ENCODE measurements around the gene ALKBH4.
"Not testable (repeated sequence)": the region's sequence is repeated elsewhere in the genome, so short reads cannot be mapped to it uniquely, and the experiment has no call there.

Gene ALKBH4

DNA sequence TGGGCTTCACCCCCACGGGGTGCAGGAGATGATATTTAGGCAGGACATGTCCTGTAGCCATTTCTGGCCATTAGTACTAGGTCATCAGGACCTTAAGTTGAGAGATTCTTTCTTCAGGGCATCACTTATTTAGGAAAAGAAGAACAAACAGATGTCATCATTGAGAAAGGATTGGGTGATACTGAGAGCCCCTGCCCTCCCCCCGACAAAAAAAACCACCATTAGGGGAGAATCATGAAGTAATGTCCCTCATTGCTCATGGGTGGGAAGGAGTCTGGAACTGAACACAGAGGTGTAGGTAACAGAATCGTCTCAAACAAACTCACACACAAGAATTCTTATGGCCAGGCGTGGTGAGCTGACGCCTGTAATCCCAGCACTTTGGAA, 37.7 kb downstream of the ALKBH4 start:
- no peak for DNase-seq (ENCODE audit: low read depth in 2 of 2)

DNA sequence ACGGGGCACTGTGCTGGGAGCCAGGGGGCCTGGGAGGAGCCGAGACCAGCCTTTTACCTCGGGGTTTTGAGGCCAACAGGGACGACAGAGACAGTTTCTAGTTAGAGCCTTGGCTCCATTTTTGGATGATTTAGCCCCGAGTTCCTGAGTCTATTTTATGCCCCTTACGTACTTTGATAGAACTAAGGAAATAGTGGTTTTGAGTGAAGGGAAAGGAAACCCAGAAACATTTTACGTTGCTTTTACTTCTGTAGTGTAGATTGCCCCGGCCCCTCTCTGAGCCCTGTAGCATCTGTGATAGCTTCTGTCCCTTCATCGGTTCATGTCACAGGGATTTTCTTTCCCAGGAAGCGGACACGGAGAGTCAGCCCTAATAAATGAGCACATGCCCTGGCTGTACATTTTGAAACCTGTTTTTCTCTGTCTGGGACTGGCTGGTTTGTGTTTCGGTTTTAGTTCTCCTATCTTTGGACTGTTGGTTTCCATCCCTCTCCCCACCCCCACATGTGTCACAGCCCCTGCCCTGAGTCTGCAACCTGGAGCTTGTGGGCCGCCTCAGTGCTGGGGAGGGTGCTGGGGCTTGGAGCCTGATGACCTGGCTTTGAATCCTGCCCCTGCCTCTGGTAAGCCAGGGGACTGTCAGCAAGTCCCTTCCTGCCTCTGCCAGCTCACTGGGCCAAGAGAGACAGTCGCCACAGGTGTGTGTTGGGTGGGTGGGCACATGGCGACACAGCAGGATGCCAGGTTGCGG, 38.2 kb downstream of the ALKBH4 start:
- DNase-seq (ENCODE audit: low read depth in 2 of 2) = peak; percentile 60 to 63

DNA sequence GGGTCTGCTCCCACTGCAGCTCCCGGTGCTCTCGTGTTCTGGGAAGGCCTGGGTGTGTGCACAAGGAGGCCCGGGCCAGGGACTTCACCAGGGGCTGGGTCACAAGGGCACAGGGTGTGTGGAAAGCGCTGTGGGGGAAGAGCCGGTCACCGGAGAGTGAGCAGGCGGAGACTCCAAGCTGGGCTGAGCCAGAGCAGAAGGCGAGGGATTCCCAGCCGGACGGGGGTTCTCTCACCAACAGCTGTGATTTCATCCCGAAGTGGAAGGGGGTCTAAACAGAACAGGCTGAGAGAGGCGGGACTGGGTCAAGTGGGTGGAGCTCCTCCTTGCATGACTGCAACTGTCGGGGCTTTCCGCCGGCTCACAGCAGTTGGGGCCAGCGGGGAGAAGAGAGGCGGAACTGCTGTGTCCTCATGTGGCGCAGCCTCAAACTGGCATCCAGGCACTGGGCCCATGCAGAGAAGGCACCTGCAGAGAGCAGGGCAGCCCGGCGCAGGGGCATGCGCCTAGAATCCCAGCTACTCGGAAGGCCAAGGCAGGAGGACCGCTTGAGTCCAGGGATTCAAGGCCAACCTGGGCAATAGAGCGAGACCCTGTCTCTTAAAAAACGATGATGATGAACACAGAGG, 38.9 kb downstream of the ALKBH4 start:
- DNase-seq (ENCODE audit: low read depth in 2 of 2) = peak; percentile 65 to 70

DNA sequence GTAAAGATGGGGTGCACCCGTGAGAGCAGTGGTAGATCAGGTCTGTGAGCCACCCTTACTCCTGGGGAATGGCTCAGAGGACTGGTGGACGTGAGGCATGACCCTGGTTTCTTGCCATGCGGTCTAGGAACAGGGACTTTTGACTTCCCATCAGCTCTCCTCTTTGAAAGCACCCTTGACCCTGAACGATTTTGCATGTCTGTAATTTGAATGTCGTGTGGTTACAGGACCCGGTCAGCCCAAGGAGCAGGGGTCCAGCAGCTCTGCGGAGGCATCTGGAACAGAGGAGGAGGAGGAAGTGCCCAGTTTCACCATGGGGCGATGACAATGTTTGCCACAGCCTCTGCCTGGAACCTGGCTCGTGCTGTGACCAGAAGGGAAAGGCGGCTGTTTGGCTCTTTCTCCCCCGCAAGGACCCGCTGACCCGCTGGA, 39.9 kb downstream of the ALKBH4 start:
- no peak for DNase-seq (ENCODE audit: low read depth in 2 of 2)

DNA sequence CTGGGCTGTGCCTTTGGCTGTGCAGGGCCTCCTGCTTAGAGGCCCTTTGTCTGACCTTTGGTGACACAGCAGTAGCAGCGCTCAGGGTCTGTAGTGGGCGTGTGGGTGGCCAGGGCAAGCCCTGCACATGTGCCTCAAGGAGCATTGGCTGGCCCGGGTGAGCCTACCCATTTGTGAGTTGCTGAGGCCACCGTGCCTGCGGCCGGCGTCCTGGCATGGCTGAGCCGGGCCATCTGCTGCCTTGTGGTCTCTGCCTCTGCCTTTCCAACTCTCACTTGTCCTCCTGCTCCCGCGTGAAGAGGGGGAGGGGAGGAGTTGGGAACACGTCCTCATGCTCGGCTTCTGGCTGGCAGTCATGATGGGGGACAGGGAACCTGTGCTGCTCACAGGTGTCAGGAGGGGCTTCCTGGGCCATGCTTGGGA, 40.5 kb downstream of the ALKBH4 start:
- no peak for DNase-seq (ENCODE audit: low read depth in 2 of 2)

DNA sequence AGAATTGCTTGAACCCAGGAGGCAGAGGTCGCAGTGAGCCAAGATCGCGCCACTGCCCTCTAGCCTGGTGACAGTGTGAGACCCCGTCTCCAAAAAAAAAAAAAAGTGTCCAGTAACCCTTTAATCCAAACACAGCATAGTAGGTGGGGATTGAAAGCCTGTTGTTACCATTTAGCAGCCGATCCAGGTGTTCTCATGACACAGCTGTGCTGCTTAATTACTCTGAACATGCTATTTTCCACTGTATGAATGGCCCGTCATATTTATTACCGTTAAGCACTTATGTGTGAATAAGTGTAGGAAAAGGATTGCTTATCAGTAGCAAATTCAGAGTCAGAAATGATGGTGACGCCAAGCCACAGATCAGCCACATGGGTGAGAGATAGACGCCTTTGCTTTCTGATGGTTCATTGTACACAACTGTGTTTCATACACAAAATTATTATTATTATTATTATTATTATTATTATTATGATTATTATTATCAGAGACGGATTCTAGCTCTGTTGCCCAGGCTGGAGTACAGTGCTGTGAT, 42.9 kb downstream of the ALKBH4 start:
- DNase-seq (ENCODE audit: low read depth in 2 of 2) = no peak

DNA sequence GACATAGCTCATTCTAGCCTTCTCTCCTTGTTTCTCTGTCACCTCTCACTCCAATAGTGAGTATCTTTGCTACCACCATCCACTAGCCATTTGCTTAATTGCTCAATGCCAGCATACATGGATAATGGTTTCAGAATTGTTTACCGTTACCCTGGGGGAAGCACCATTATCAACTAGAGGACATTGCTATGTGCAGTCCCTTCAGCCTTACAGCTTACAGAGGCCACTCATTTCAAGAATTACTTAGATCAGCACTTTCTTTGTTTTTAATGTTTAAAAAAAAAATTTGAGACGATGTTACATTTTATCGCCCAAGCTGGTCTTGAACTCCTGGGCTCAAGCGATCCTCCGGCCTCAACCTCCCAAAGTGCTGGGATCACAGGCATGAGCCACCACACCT, 46.1 kb downstream of the ALKBH4 start:
- no peak for DNase-seq (ENCODE audit: low read depth in 2 of 2)

DNA sequence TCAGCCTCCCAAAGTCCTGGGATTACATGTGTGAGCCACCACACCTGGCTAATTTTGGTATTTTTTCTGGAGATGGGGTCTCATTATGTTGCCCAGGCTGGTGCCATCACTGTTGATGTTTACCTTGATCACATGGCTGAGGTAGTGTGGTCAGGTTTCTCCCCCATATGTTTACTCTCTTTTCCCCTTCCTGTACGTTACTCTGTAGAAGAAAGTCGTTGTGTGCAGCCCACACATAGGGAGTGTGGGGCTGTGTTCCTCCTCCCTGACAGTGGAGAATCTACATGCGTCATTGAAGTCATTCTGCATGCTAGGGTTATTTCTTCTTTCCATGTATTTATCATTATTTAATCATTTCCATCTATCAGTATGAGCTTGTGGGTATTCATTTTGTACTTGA, 47.6 kb downstream of the ALKBH4 start:
- no peak for DNase-seq (ENCODE audit: low read depth in 2 of 2)

DNA sequence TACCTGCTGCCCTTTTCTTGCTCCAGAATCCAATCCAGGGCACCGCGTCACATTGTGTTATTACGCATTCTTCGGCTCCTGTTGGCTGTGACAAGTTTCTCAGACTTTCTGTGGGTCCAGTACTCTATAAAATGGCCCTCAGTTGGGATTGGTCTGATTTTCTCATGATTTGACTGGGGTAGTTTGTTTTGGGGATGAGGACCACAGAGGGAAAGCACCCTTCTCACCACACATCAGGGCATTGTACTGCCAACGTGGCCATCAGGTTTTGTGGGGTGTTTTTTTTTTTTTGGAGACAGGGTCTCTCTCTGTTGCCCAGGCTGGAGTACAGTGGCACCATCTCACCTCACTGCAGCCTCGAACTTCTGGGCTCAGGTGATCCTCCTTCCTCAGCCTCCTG, 48.3 kb downstream of the ALKBH4 start:
- no peak for DNase-seq (ENCODE audit: low read depth in 2 of 2)

DNA sequence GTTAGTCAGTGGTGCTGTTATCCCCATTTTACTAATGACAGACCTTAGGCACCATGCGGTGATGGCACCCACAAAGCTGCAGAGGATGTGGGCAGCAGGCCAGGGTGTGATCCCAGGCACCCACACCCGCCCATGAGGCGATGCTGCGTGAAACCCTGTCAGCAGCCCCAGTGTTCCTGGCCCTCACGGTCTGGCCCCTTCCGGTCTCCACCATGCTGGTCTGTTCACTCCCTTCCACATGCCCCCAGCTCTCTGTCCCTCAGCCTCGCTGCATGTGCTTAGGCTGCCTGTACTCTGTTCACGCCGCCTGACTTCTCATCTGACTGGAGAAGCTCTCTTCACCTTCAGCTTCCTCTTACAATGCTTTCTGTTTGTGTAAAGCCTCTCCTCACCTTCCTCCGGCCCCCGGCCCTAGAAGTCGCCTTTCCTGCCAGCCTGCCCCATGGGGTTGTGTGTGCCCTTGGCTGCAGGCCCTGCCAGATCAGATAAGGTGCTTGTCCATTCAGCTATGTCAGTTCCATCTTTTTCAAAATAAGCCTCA, 48.9 kb downstream of the ALKBH4 start:
- DNase-seq (ENCODE audit: low read depth in 2 of 2) = peak in 1 of 2 experiments; percentile 55

DNA sequence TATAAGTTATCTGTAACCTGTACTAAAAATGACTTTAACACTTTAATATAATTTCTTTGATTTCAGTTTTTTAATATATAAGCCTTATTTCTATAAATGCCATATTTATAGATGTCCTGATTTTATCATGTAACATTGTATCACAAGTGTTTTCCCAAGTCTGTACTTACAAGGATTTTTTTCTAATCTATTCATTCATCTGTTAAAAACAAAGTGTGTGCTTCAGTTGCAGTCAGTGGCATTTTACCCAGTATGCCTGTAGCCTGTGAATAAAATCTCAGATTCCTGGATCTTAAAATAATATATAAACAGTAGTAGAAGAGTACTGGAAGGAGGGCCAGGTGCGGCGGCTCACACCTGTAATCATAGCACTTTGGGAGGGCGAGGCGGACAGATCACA, 51.1 kb downstream of the ALKBH4 start:
- DNase-seq (ENCODE audit: low read depth in 2 of 2) = no peak

DNA sequence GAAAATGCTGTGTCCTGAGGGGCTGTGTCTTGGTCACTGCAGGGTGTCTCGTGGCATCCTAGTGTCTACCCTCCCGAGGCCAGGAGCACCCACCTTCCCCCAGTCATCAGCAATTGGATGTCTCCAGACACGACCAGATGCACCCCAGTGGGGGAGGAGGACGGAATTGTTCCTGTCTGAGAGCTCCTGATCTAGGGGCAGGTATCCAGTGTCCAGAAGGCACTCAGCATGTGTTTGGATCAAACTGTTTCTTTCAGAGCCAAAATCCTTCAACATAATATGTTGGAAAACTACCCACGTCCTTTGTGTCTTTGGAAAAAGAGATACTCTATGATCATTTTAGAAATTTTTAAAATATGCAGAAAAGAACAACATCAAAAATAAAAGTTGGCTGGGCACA, 51.6 kb downstream of the ALKBH4 start:
- no peak for DNase-seq (ENCODE audit: low read depth in 2 of 2)

DNA sequence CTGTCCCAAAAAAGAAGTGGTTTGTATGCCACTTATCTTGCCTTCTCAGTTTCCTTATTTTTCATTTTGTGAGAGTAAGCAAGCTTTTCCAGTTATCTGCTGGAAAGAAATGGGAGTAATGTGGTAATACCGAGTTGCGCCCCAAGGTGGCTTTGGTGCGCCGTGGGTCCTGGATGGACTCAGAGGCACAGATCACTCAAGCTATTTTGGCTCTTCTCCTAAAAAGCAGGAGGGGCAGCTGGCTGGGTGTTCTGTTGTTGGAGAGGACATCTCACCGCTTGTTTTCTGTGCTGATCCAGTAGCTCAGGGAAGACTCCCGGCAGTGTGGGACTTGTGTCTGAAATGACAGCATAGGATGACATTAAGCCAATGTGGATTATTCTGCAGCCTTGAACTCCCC, 52.1 kb downstream of the ALKBH4 start:
- no peak for DNase-seq (ENCODE audit: low read depth in 2 of 2)

DNA sequence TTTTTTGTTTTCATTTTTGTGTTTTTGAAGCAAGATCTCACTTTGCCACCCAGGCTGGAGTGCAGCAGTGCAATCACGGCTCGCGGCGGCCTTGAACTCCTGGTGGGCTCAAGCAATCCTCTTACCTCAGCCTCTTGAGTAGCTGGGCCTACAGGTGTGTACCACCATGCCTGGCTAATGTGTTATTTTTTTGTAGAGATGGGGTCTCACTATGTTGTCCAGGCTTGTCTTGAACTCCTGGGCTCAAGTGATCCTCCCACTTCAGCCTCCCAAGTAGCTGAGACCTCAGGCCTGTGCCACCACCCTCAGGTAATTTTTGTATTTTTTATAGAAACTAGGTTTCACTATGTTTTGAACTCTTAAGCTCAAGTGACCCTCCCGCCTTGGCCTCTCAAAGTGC, 53.7 kb downstream of the ALKBH4 start:
- DNase-seq (ENCODE audit: low read depth in 2 of 2) = no peak

DNA sequence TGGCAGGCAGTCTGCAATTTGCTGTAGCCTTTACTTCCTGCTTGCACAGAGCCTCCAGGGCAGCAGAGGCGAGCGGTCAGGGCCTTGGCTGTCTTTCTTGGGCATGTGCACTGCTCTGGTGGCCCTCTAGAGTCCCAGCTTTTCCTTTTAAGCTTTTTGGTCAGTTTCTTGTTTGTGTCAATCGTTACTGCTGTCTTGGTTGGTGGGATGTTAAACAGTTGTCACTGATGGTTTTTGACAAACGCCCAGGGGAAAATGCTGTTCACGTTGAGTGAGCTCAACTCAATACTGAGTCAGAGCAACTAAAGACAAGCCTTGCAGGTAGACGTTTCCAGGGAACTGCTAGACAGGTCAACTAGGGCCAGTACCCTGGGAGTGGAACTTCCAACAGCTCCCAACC, 54.5 kb downstream of the ALKBH4 start:
- DNase-seq (ENCODE audit: low read depth in 2 of 2) = no peak

DNA sequence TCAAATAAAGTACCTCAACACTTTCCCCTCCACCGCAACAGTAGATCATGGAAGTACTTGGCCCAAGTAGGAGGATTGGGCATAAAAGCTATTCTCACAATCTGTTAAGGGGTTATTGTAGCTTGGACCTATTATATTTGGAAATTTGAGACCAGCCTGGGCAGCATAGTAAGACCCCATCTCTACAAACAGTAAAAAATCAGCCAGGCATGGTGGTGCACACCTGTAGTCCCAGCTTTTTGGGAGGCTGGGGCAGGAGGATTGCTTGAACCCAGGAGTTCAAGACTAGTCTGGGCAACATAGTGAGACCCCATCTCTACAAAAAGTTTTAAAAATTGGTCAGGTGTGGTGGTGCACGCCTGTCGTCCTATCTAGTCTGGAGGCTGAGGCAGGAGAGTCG, 55.3 kb downstream of the ALKBH4 start:
- DNase-seq (ENCODE audit: low read depth in 2 of 2) = no peak

DNA sequence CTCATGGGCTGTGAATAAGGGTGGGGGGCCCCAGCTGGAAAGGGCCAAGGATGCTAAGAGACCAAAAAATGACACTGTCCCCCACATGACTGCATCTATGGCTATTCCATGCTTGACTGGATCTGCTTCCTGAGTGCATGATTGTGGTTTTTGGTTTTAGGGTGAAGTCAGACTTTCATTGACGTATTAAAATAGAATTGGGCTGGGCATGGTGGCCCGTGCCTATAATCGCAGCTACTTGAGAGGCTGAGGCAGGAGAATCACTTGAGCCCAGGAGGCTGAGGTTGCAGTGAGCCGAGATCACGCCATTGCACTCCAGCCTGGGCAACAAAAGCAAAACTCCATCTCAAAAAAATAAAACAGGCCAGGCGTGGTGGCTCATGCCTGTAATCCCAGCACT, 56.1 kb downstream of the ALKBH4 start:
- DNase-seq (ENCODE audit: low read depth in 2 of 2) = not testable (repeated sequence)

DNA sequence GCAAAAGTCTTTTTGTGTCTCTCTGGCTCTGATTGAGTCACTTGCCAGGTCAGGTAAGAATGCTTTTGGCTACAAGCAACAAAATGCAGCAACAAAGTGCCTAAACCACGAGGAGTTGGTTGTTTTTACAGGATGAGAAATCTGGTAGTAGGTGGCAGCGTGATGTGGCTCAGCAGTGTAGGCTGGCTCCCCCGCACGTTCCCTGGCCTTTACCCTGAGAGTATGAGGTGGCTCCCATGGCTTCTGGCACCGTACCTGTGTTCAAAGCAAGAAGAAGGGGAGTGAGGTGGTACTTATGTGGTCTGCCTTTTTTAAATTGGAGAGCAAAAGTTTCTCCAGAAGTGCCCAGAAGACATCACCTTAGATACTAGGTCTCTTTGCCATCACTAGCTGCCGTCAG, 56.8 kb downstream of the ALKBH4 start:
- DNase-seq (ENCODE audit: low read depth in 2 of 2) = no peak
